Adipose tissue (tissue), 3 donors: ENCODE results near the gene ODAD3. TPM values are rescaled to one million over a fixed set of nuclear protein-coding genes. Genes with fewer than 3 reads are reported as not detected.
"Not testable (repeated sequence)": the region's sequence is repeated elsewhere in the genome, so short reads cannot be mapped to it uniquely, and the experiment has no call there.

Experiments used
- H3K27ac ChIP-seq: one replicate; pipeline ENCODE4 v1.5.1; 2013; ENCODE audit warnings: low read depth, low read length
- WGBS, 3 donors: extraction: QIAGEN DNeasy Blood & Tissue Kit; methylation state at CpG; one replicate each; pipeline ENCODE4 v1.1.7; 2013; 5-methylcytosine and 5-hydroxymethylcytosine counted together
- polyA plus RNA-seq, 3 donors: library from polyadenylated mRNA; stranded (reverse); fragments of 200-250 nt; gene quantifications; one replicate each; pipeline ENCODE4 v1.2.3, GENCODE V29; 2013
- donor health status: healthy with polysubstance abuse.
- donor health status: Bipolar disorder and iron deficiency.
- donor health status: healthy.

Gene ODAD3
- polyA plus RNA-seq, 3 donors = 0.15 to 0.30 TPM; not detected in 1

DNA sequence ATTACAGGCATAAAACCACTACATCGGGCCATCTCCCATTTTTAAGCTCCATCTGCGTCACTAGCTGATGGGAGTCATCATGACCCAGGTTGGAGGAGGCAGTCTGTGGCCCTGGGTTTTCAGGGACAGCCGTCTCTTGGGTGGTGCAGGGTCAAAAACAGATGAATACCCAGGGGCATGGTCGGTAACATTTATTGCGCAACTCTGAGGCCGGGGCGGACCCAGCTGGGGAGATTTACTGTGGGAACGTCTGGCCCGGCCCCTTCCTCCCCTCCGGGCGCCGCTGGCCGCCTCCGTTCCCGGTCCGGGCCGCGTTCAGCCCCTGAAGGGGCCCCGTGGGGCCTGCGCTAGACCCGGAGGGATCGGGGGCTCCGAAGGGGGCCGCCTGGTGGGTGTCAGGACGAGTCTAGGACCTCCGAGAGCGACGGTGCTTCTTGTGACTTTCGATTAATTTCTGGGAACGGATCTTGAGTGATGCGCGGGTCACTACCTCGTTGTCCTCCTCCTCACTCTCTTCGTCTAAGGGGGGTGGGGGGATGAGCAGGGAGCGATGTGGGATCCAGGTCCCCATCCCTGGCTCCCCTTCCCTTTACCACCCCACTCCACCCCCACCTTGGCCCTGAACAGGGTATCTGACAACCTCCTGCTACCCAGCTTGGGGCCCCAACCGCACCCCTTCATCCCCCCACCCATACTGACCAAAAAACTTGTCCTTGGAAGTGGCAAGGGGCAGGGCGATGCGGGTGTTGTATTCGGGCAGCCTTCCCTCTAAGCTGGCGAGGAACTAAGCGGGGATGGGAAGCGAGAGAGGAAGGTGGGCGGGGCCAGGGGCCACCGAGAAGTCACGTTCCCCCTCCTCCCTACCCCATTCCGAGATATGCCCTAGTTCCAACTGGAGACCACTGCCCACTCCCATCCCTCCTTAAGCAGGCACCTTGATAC lies 14.2 kb downstream of the ODAD3 start:
- no peak overlapping the region for H3K27ac ChIP-seq
- WGBS, 3 donors = 4 to 21% (median 4%) methylated on average over 45 to 46 of the region's 46 CpGs

DNA sequence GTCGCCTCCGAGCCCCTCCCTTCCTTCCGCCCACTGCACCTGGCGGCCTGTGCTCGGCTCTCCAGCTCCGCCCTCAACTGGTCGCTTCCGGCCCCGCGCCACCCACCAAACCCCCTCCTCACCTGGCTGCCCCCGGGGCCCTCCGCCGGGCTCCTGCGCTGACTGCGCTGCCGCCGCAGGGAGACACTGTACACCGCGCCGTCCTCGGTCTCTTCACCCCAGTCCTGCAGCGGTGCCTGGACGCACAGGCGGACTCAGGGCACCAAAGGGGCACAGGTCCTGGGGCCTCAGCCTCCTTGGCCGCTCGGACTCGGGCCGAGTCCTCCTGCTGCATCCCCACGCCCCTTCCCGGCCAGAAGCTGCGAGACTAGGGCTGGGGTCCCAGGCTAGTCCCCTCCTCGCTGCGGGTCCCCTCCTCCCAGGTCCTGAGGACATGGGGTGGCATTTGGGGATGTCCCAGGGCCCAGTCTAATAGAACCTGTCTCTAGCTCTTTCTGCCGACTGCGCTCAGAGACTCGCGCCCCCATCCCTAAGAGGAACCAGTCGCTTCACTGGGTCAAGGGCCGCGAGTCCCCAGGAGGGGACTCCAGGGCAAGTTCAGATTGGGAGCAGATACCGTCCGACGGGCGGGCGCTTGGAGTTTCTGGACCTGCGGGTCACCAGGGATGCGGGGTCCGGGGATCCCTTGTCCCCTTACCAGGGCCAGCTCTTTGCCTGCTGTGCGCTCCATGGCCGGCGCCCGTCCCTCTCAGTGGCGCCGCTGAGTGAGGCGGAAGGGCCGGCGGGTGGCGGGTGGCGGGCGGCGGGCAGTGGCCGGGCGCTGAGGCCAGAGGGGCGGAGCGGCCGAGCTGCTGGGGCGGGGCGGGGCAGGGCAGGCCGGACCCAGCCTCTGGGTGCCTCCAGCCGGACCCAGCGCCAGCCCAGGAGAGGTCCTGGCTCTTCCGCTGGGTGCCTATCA lies 16.1 kb downstream of the ODAD3 start, which contains the start of gene RGL3:
Gene RGL3, minus strand, starts transcription at position 766 of the 958 bp plus-strand sequence. Its CDS starts 36 bp downstream, at position 730.
- 1 to 4% (median 2%) methylated on average over 60 to 72 of the region's 72 CpGs for WGBS, 3 donors
- no peak within 1 kb of the TSS for H3K27ac ChIP-seq

DNA sequence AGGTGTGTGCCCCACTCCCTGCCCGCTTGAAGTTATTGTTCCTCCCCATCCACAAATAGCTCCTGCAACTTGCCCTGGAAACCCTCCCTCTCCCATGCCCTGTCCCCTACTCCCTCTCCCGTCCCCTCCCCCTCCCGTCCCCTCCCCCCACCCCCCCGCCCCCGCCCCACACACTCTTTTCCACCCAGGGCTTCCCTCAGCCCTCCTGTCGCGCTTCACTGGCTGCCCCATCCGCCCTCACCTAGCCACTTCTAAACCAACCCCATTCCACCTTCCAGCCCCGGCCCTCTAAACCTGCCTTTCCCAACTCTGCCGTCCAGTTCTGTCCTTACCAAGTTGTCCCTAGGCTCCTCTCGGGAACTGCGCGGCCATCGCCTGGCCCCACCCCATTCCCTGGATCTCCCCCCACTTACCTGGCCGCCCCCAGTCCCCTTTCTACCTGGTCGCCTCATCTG lies 16.8 kb downstream of the ODAD3 start:
- 9 to 15% (median 10%) methylated on average over 10 to 15 of the region's 16 CpGs for whole genome bisulfite sequencing, 3 donors
- H3K27ac ChIP-seq = no peak overlapping the region

DNA sequence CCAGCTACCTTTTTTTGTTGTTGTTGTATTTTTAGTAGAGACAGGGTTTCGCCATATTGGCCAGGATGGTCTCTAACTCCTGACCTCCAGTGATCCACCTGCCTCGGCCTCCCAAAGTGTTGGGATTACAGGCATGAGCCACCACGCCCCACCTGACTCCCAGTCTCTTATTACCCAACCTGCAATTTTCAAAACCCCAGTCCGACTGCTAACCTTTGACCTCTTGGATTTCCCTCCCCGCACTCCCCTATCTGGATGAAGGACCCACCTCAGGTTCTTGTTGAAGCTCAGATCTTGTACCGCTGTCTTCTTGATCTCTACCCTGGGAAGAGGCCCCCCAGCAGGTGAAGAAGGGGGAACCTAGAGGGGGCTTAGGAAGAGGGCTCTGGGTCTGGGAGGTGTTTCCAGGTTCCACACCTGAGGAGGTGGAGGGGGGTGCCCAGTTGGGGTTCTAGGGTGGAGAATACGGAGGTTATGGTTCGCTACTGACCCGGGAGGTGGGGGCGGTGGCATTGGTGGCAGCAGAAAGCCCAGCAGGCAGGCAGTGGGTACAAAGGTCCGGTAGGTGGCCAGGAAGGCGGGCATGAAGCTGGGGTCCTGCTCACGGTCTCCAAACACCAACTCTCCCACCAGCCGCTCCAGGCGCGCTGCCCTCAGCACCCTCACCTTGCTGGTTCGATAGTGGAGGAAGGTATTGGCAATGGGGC lies 18.4 kb downstream of the ODAD3 start:
- WGBS, 3 donors = 90 to 95% (median 91%) methylated on average over 14 to 17 of the region's 17 CpGs
- H3K27ac ChIP-seq = no peak overlapping the region

DNA sequence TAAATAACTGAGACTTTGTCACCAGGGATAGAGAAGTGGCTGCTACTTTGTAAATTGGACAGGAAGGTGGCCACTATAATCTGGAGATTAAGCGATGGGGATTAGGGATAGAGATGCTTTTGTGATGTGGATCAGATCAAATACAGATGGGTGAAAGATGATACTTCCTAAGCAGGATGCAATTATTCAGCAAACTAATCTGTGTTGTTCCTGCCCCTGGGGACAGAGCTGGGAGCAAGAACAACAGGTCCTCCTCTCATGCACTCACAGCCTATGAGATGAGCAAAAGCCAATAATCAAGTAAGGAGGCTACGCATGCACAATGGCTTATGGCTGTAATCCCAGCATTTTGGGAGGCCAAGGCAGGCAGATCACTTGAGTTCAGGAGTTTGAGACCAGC lies 20.4 kb downstream of the ODAD3 start:
- 83 to 95% (median 88%) methylated on average over 2 of the region's 2 CpGs for whole genome bisulfite sequencing, 3 donors
- H3K27ac ChIP-seq = no peak overlapping the region

DNA sequence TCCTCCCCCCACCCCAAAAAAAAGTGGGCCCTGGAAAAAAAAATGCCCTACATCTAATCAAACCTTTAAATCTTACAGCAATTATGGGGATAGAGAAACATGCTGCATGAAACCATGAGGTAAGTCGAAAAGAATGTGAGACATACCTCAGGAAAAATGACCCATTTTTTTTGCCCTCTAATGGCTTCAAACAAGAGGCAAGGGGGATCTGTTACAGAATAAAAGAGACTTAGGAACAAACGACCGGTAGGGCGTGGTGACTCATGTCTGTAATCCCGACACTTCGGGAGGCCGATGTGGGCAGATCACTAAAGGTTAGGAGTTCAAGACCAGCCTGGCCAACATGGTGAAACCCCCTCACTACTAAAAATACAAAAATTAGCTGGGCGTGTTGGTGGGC lies 24.2 kb downstream of the ODAD3 start:
- WGBS, 3 donors = 73% methylated on average over 8 of the region's 8 CpGs
- H3K27ac ChIP-seq = no peak overlapping the region

DNA sequence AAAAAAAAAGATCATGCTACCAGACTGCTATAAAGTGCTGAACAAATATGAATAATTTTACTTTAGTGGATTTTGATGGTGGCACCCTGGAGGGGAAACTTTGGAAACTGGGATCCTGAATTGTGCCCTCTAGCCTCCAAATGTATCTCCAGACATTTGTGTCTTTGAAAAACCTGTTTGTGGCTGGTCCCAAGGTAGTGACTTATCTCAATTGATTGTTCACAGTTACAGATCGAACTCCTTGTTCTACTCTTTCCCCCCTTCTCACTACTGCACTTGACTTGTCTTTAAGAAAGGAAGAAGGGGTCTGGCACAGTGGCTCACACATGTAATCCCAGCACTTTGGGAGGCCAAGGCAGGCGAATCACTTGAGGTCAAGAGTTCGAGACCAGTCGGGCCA lies 26.3 kb downstream of the ODAD3 start:
- WGBS, 3 donors = 84 to 99% (median 90%) methylated on average over 4 of the region's 4 CpGs
- no peak overlapping the region for H3K27ac ChIP-seq

DNA sequence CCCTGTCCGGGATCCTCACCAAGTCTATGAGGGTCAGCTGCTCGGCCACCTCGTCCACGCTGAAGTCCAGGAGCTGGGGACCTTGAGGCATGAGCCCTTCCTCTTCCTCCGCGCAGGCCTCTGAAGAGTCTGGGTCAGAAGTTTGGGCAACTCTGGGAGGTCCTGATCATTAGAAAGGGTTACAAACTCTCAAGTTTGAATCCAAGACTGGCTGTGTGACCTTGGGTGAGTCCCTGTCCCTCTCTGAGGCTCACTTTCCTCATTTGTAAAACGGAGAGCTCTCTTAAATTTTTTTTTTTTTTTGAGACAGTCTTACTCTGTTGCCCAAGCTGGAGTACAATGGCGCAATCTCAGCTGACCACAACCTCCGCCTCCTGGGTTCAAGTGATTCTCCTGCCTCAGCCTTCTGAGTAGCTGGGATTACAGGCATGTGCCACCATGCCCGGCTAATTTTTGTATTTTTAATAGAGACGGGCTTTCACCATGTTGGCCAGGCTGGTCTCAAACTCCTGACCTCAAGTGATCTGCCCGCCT lies 28.2 kb downstream of the ODAD3 start:
- H3K27ac ChIP-seq = not testable (repeated sequence)
- WGBS, 3 donors = 71 to 88% (median 73%) methylated on average over 12 of the region's 12 CpGs

DNA sequence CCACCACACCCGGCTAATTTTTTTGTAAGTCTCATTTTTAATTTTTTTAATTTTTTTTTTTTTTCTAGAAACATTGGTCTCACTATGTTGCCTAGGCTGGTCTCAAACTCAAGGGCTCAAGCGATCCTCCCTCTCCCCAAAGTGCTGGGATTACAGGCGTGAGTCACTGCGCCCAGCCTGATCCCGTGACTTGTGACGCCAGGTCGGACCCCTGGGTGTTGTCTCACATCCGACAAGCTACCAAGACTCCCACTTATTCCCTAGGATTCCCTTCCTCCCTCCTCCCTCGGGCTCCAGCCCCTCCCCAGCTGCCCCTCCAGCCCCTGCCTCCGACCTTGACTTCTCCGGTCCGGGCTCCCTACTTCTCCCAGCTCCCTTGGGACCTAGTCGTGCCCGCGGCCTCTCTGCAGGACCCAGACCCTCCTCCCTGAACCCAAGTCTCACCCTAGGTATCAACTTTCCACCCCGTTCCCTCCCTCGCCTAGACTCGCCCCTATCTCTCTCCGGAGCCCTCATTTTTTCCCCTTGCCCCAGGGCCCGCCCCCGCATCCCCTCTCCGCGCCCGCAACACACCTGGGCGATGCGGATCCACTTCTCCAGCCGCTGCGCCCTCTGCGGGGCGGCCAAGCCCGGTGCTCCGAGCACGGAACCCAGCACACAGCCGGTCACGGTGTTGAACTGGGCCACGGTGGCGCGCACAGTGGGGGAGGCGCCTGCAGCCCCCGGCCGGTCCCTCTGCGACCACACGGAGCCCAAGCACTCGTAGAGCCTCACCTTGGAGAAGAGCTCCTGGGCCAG lies 28.9 kb downstream of the ODAD3 start:
- WGBS, 3 donors = 32 to 72% (median 40%) methylated on average over 44 of the region's 44 CpGs
- H3K27ac ChIP-seq = no peak overlapping the region

DNA sequence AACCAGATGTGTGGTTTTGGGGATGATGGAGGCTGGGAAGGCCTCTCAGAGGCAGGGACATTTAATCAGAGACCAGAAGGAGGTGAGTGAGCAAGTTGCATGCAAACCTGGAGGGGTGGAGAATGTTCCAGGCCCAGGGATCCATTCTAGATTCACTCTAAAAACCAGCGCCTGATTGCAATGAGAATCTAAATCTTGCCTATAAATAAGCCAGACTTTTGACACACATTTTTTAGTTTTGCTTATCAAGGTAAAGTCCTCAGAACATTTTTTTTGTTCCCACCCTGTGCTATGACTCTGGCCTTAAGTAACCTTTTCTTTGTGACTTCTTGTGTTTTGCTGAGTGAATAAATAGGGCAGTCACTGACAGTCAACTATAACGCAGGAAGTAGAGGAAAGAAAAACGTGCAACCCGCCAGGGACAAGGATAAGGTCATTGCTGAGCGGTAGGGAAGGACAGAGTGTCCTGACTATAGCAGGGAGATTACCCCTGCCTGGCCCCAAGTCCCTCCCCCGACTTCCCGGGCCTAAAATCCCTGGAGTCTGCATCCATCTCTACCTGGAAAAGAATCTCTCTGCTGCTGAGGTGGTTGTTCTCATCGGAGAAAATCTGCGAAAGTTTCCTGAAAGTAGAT lies 30.2 kb downstream of the ODAD3 start:
- 49 to 72% (median 62%) methylated on average over 9 of the region's 9 CpGs for WGBS, 3 donors
- H3K27ac ChIP-seq = no peak overlapping the region

DNA sequence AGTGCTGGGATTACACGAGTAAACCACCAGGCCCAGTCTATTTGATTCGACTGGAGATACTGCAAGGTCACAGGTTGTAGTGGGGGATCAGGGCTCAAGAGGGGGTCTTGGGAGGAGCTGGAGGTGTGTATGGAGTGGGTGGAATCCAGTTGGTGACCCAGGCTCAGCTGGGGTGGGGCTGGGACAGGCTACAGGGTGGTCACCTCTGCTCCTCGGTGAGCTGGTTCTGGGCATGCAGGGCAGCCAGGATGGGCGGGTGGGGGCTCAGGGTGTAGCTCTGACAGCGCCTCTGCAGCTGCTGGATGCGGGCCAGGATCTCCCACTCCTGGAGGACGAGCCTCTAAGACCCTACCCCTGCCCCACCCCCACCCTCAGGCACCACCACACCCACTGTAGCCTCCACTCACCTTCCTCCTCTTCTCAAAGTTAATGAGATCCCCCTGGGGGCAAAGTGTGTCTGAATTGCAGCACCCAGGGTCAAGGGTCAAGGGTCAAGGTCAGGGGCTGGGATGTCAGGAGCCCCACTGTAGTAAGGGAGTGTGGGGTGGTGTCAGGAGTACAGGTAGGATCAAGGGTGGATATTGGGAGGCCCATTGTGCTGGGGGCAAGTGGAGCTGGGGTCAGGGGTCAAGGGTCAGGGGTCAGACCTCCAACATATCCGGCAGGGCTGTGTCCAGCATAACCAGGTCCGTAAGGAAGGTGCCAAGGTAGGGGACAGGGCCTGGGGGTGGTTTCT lies 32.9 kb downstream of the ODAD3 start:
- WGBS, 3 donors = 82 to 89% (median 84%) methylated on average over 8 to 9 of the region's 9 CpGs
- H3K27ac ChIP-seq = no peak overlapping the region

DNA sequence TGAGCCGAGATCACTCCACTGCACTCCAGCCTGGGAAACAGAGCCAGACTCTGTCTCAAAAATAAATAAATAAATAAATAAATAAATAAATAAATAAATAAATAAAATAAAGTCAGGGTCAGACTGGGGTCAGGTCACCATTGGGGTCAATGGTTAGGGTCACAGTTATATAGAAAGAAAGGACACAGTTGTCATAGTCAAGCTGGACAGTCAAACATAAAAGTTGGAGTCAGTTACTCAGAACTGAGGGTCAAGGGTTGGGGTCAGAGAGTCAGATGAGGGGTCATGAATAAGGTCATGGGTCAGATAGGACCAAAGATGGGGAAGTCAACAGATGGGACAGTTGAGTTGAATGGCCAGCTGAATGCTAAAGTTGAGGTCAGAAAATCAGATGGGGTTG lies 34.1 kb downstream of the ODAD3 start:
- WGBS, 3 donors = 74 to 89% (median 79%) methylated on average over 1 of the region's 1 CpG
- no peak overlapping the region for H3K27ac ChIP-seq

DNA sequence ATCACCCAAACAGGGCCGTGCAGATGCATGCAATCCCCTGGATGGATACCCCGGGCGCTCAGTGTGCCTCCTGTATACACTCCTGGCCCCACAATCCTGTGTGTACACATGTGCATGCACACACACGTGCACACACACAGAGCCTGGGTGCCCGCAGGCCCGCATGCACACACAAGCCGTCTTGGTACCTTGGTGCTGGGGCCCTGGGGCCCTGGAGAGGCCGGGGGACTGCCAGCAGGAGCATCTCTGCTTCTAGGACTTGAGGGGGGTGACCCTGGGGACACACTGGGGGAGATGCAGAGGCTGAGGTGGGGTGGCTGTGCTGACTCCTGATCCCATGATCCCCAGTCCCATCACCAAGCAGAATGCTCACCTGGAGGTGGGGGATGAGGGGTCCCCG lies 35.3 kb downstream of the ODAD3 start:
- 90 to 96% (median 93%) methylated on average over 9 of the region's 9 CpGs for WGBS, 3 donors
- no peak overlapping the region for H3K27ac ChIP-seq

DNA sequence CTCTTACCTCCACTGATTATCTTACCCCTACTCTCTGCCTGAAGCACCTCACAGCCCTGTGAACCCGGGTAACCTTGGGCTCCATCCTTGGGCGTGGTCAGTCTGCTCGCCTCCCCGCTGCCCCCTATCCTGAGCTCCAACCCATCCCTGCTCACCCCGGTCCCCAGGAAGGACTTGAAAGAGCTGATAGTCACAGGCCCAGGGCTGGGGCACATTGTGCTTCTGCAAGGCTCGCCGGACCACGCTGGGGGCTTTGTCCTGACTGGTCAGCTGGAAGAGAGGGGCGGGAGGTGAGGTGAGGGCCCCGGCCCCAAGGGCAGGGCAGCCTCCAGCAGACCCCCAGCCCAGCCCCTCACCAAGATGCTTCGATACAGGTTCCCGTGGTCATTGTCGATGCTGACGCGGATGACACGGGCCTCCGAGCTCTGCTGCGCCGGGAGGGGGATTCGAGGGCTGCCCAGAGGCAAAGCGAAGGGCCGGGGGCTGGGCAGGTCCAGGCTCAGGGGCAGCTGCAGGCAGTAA lies 37.8 kb downstream of the ODAD3 start:
- WGBS, 3 donors = 90 to 92% (median 90%) methylated on average over 22 of the region's 22 CpGs
- no peak overlapping the region for H3K27ac ChIP-seq

DNA sequence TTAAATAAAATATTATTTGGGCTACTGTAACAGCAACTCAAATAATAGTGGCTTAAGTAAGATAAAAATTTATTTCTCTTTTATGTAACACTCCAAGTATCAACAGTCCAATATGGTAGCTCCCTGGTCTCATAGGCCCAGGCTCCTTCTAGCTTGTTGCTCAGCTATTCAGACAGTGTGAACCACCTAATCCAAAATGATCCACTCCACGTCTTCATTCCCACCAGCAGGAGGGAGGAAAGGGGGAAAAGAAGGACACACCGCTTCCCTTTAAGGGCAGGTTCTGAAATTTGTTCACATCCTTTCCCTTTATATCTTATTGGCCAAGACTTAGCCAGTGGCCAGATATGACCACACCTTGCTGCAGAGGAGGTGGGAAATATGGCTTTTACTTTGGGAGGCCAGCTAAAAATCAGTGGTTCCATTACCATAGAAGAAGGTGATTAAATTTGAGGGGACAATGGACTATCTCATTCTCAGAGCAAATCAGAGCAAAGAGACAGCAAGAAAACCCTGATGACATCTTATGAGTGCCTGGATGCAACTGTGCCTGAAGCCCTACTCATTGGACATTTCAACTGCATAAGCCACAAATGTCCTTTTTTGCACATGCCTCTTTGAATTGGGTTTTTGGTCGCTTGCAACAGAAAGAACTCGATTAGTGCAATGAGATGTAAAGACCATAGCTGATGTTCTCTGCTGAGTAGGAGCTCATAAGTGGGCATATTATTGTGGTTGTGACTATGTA lies 43.8 kb downstream of the ODAD3 start:
- H3K27ac ChIP-seq = no peak overlapping the region
- 74 to 86% (median 79%) methylated on average over 4 of the region's 4 CpGs for WGBS, 3 donors
